Tibial artery (tissue), 4 donors: ENCODE measurements around the gene NKD1.
A peak's percentile ranks its signal among the peaks of the same experiment; 100 is the strongest.
"Not testable (repeated sequence)": the region's sequence is repeated elsewhere in the genome, so short reads cannot be mapped to it uniquely, and the experiment has no call there.

Experiments used
- DNase-seq, 2 donors: peaks; one replicate each; pipeline ENCODE4 v3.0.0-alpha.2; 2019
- H3K27ac ChIP-seq, 2 donors: fragments of 200-600 bp; sonication (generic) in 1 of 2; 1 replicate in 1 of 2; 2 replicates in 1 of 2; pipeline ENCODE4 v1.5.1; 2018 to 2019; ENCODE audit warnings: mild to moderate bottlenecking in 1 of 2
- H3K27me3 ChIP-seq, 2 donors: fragments of 200-600 bp; sonication (generic) in 1 of 2; one replicate each; pipeline versions ENCODE4 v1.5.1 to v1.6.0; 2016 to 2019
- H3K36me3 ChIP-seq, 3 donors: fragments of 200-600 bp; sonication (generic) in 2 of 3; one replicate each; pipeline ENCODE4 v1.5.1; 2016 to 2019; ENCODE audit warnings: mild to moderate bottlenecking in 2 of 3
- H3K4me1 ChIP-seq, 4 donors: fragments of 200-600 bp; sonication (generic) in 2 of 4; 1 replicate in 3 of 4; 2 replicates in 1 of 4; pipeline ENCODE4 v1.5.1; 2016 to 2019
- H3K4me3 ChIP-seq, 2 donors: fragments of 200-600 bp; sonication (generic) in 1 of 2; 1 replicate in 1 of 2; 2 replicates in 1 of 2; pipeline ENCODE4 v1.5.1; 2018 to 2019; ENCODE audit warnings: mild to moderate bottlenecking in 2 of 2
- H3K9me3 ChIP-seq, 3 donors: fragments of 200-600 bp; sonication (generic) in 1 of 3; one replicate each; pipeline ENCODE4 v1.5.1; 2016 to 2019
- intact Hi-C: fragments of 100-400 bp; cut with DNase I; formaldehyde crosslinking; loops from one replicate; pipeline ENCODE4 v1.15.0; 2023; ENCODE audit warnings: low total_unique reads
- TF ChIP-seq, protein P1 (sequence below), 2 experiments: fragments of 200-600 bp in 1 of 2; fragments of 450-650 bp in 1 of 2; IDR thresholded peaks; one replicate each; pipeline ENCODE4 v1.5.1; 2017 to 2019; ENCODE audit warnings: antibody characterized with exemption in 2 of 2, mild to moderate bottlenecking in 1 of 2, moderate library complexity in 1 of 2

Gene NKD1

GRCh38 chr16:50501251-50501650 lies 46.9 kb upstream of the NKD1 start:
- H3K4me1 ChIP-seq, result peaks cover 0 to 66% (median 39%) of the 10 kb centered on the region in 4 donors

DNA sequence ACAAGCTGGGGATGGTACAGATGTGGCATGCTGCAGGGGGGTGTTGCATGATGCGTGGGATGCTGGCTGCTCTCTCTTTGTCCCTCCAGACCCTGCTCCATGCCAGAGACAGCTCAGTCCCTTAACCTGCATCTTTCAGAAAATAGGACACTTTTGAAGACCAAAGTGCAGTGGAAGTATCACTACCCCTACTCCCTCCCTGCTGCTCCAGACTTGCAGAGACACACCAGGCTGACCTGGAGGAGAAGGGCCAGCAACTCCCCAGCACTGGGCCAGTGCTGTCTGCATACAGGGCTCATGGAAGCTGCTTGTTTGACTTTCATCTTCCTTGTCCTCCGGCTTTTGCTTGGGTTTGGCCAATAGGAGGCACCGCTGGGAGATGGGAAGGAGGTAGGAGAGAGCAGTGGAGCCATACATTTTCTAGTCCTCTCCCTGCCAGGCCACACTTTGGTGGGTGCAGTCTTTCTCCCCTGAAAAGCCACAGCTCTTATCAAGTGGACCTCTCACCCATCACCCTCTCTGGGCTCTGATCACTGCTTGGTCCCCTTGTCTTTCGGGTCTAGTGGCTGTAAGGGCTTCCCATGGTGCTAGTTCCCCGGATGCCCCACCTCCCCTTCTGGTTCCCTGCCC lies 46.1 kb upstream of the NKD1 start:
- H3K27ac ChIP-seq, result no peak overlapping the region
- intact Hi-C loops, result no loop called here
- H3K9me3 ChIP-seq, result peaks cover 0 to 7% (median 0%) of the 10 kb centered on the region in 3 donors
- no peak for DNase-seq
- TF ChIP-seq, protein P1, sequence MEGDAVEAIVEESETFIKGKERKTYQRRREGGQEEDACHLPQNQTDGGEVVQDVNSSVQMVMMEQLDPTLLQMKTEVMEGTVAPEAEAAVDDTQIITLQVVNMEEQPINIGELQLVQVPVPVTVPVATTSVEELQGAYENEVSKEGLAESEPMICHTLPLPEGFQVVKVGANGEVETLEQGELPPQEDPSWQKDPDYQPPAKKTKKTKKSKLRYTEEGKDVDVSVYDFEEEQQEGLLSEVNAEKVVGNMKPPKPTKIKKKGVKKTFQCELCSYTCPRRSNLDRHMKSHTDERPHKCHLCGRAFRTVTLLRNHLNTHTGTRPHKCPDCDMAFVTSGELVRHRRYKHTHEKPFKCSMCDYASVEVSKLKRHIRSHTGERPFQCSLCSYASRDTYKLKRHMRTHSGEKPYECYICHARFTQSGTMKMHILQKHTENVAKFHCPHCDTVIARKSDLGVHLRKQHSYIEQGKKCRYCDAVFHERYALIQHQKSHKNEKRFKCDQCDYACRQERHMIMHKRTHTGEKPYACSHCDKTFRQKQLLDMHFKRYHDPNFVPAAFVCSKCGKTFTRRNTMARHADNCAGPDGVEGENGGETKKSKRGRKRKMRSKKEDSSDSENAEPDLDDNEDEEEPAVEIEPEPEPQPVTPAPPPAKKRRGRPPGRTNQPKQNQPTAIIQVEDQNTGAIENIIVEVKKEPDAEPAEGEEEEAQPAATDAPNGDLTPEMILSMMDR (IDR thresholded peaks at IDR 0.05), result no peak
- H3K36me3 ChIP-seq, result no peaks in the 10 kb centered on the region
- H3K4me3 ChIP-seq, result no peak overlapping the region
- peaks cover 0 to 63% (median 41%) of the 10 kb centered on the region in 4 donors for H3K4me1 ChIP-seq
- no peaks in the 10 kb centered on the region for H3K27me3 ChIP-seq

More at GRCh38 chr16:50501251-50501650, 46.9 kb upstream of the NKD1 start:
- no peaks in the 10 kb centered on the region for H3K36me3 ChIP-seq
- TF ChIP-seq, protein P1 (IDR thresholded peaks at IDR 0.05), result no peak
- DNase-seq, result no peak
- H3K27me3 ChIP-seq, result no peaks in the 10 kb centered on the region
- H3K4me3 ChIP-seq, result no peak overlapping the region
- intact Hi-C loops, result no loop called here
- peak overlapping the region; percentile 75 to 82 for H3K27ac ChIP-seq
- H3K9me3 ChIP-seq, result peaks cover 0 to 7% (median 0%) of the 10 kb centered on the region in 3 donors

DNA sequence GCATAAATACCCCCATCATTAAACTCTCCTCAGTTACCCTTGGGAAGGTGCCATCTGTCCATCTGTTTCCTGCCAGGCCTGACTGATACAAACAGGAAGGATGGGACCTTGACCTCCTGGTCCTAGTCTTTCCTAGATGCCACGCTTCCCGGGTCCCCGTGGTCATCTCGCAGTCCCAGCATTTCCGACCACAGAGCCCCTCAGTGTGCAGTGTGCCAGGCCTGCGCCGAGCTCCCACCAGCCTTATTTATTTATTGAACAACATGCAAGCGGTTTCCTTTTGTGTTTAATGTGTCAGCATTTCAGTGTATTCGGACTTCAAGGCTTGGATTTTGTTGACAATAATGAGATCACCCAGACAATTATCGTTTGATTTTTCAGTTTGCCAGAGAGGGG lies 45.6 kb upstream of the NKD1 start:
- Histone ChIP-seq H3K4me1 (peaks cover 0 to 58% (median 39%) of the 10 kb centered on the region in 4 donors), H3K9me3 (peaks cover 0 to 7% (median 0%) of the 10 kb centered on the region in 3 donors), H3K27me3 (no peaks in the 10 kb centered on the region), H3K27ac (no peak overlapping the region), H3K4me3 (no peak overlapping the region), H3K36me3 (no peaks in the 10 kb centered on the region)
- TF ChIP-seq, protein P1 (IDR thresholded peaks at IDR 0.05), result no peak
- intact Hi-C loops, result no loop called here
- no peak for DNase-seq

GRCh38 chr16:50503868-50504531 lies 44.2 kb upstream of the NKD1 start:
- H3K4me1 ChIP-seq, result peaks cover 0 to 44% (median 27%) of the 10 kb centered on the region in 4 donors
- DNase-seq, H3K27ac ChIP-seq, intact Hi-C loops, H3K27me3 ChIP-seq, H3K9me3 ChIP-seq, H3K4me3 ChIP-seq, H3K36me3 ChIP-seq: not testable (repeated sequence)

- no peaks in the 10 kb centered on the region for H3K27me3 ChIP-seq
- no peaks in the 10 kb centered on the region for H3K36me3 ChIP-seq
- no peak overlapping the region for H3K4me3 ChIP-seq
- TF ChIP-seq, protein P1 (IDR thresholded peaks at IDR 0.05), result no peak
- intact Hi-C loops, result no loop called here
- H3K27ac ChIP-seq, result no peak overlapping the region
- H3K4me1 ChIP-seq, result peaks cover 0 to 33% (median 18%) of the 10 kb centered on the region in 4 donors
- peaks cover 0 to 7% (median 0%) of the 10 kb centered on the region in 3 donors for H3K9me3 ChIP-seq
- DNase-seq, result no peak
These were observed 43.1 kb upstream of the NKD1 start for GRCh38 chr16:50505115-50505514.
